Measurements from ENCODE around the gene CAPN13.
A peak's percentile ranks its signal among the peaks of the same experiment; 100 is the strongest.

CAPN13 gene

GRCh38 chr2:30807249-30807648 is at the start of gene CAPN13:
TSS of gene CAPN13 (minus strand) at chr2:30807446. CDS start at chr2:30787325, 20,121 bp downstream.
- DNase-seq, result peak; percentile 32

- DNase-seq, result no peak
Observed at GRCh38 chr2:30847841-30848240, 40.6 kb upstream of the CAPN13 start.

- DNase-seq, result no peak
Observed at GRCh38 chr2:30847329-30847728, 40.1 kb upstream of the CAPN13 start.

GRCh38 chr2:30828586-30828985 is 21.3 kb upstream of the CAPN13 start:
- no peak for DNase-seq

GRCh38 chr2:30826916-30827315 is 19.7 kb upstream of the CAPN13 start:
- DNase-seq, result no peak

GRCh38 chr2:30826481-30826880 is 19.2 kb upstream of the CAPN13 start:
- DNase-seq, result no peak

- no peak for DNase-seq
Observed at GRCh38 chr2:30823452-30823851, 16.2 kb upstream of the CAPN13 start.

GRCh38 chr2:30821960-30822359 is 14.7 kb upstream of the CAPN13 start:
- no peak for DNase-seq

GRCh38 chr2:30820381-30821055 is 13.3 kb upstream of the CAPN13 start:
- DNase-seq, result no peak

GRCh38 chr2:30809938-30810337 is 2.7 kb upstream of the CAPN13 start:
- DNase-seq, result no peak

- no peak for DNase-seq
Observed at GRCh38 chr2:30808695-30809094, 1.4 kb upstream of the CAPN13 start.

- no peak for DNase-seq
Observed at GRCh38 chr2:30803281-30803680, 4.0 kb downstream of the CAPN13 start.

GRCh38 chr2:30802611-30803010 is 4.6 kb downstream of the CAPN13 start:
- no peak for DNase-seq

- no peak for DNase-seq
Observed at GRCh38 chr2:30801821-30802455, 5.3 kb downstream of the CAPN13 start.

GRCh38 chr2:30800159-30800558 is 7.1 kb downstream of the CAPN13 start:
- DNase-seq, result no peak

GRCh38 chr2:30799366-30799765 is 7.9 kb downstream of the CAPN13 start:
- DNase-seq, result no peak

GRCh38 chr2:30798536-30798991 is 8.7 kb downstream of the CAPN13 start:
- DNase-seq, result no peak

GRCh38 chr2:30797381-30798015 is 9.7 kb downstream of the CAPN13 start:
- no peak for DNase-seq

- no peak for DNase-seq
Observed at GRCh38 chr2:30796699-30797098, 10.5 kb downstream of the CAPN13 start.

GRCh38 chr2:30792521-30792920 is 14.7 kb downstream of the CAPN13 start:
- DNase-seq, result no peak

- no peak for DNase-seq
Observed at GRCh38 chr2:30790879-30791278, 16.4 kb downstream of the CAPN13 start.

- DNase-seq, result no peak
Observed at GRCh38 chr2:30789670-30790210, 17.5 kb downstream of the CAPN13 start.

GRCh38 chr2:30786923-30787685 is 20.1 kb downstream of the CAPN13 start:
- DNase-seq, result no peak
